Measurements from ENCODE around the gene STARD4. TPM values are rescaled to one million over a fixed set of nuclear protein-coding genes. Genes with fewer than 3 reads are reported as not detected.

The STARD4 gene
- total RNA-seq, 1 donor from 2014 or later: 35.6 TPM

- no peaks in the 10 kb centered on the region for H3K9me3 Mint-ChIP-seq (ENCODE audit: low read depth)
- TF ChIP-seq CTCF (IDR thresholded peaks at IDR 0.05; ENCODE audit: unreplicated experiment): no peak
- no peak for DNase-seq (ENCODE audit: low spot score, unreplicated experiment)
- H3K27me3 Mint-ChIP-seq: no peaks in the 10 kb centered on the region
- H3K4me3 Mint-ChIP-seq (ENCODE audit: low read depth): peak overlapping the region; percentile 77
- H3K4me1 Mint-ChIP-seq (ENCODE audit: low read depth): peaks cover 18% of the 10 kb centered on the region
- H3K36me3 Mint-ChIP-seq (ENCODE audit: insufficient read depth): no peaks in the 10 kb centered on the region
- H3K27ac Mint-ChIP-seq: peak overlapping the region; percentile 93
Observed at GRCh38 chr5:111511831-111512374, 432 bp downstream of the STARD4 start.

- Mint-ChIP-seq H3K27ac (peak overlapping the region; percentile 93), H3K9me3 (ENCODE audit: low read depth) (no peaks in the 10 kb centered on the region), H3K4me3 (ENCODE audit: low read depth) (peak overlapping the region; percentile 77), H3K4me1 (ENCODE audit: low read depth) (peaks cover 18% of the 10 kb centered on the region), H3K27me3 (no peaks in the 10 kb centered on the region), H3K36me3 (ENCODE audit: insufficient read depth) (no peaks in the 10 kb centered on the region)
- no peak for DNase-seq (ENCODE audit: low spot score, unreplicated experiment)
- TF ChIP-seq CTCF (IDR thresholded peaks at IDR 0.05; ENCODE audit: unreplicated experiment): no peak
Observed at GRCh38 chr5:111511174-111511830, 1.0 kb downstream of the STARD4 start.

- Mint-ChIP-seq H3K4me1 (ENCODE audit: low read depth) (peaks cover 17% of the 10 kb centered on the region), H3K4me3 (ENCODE audit: low read depth) (no peak overlapping the region)
Observed at GRCh38 chr5:111509119-111509518, 3.2 kb downstream of the STARD4 start.

GRCh38 chr5:111507276-111507675 lies 5.1 kb downstream of the STARD4 start:
- TF ChIP-seq CTCF (IDR thresholded peaks at IDR 0.05; ENCODE audit: unreplicated experiment): no peak
- H3K9me3 Mint-ChIP-seq (ENCODE audit: low read depth): no peaks in the 10 kb centered on the region

More at GRCh38 chr5:111509119-111509518, 3.2 kb downstream of the STARD4 start:
- Mint-ChIP-seq H3K27ac (no peak overlapping the region), H3K27me3 (no peaks in the 10 kb centered on the region), H3K9me3 (ENCODE audit: low read depth) (no peaks in the 10 kb centered on the region), H3K36me3 (ENCODE audit: insufficient read depth) (peaks cover 2% of the 10 kb centered on the region)
- DNase-seq (ENCODE audit: low spot score, unreplicated experiment): no peak
- no peak for TF ChIP-seq CTCF (IDR thresholded peaks at IDR 0.05; ENCODE audit: unreplicated experiment)

GRCh38 chr5:111505096-111505495 lies 7.2 kb downstream of the STARD4 start:
- Mint-ChIP-seq H3K36me3 (ENCODE audit: insufficient read depth) (peaks cover 5% of the 10 kb centered on the region), H3K4me3 (ENCODE audit: low read depth) (no peak overlapping the region), H3K27me3 (no peaks in the 10 kb centered on the region), H3K9me3 (ENCODE audit: low read depth) (no peaks in the 10 kb centered on the region), H3K4me1 (ENCODE audit: low read depth) (peaks cover 6% of the 10 kb centered on the region), H3K27ac (no peak overlapping the region)
- DNase-seq (ENCODE audit: low spot score, unreplicated experiment): no peak
- TF ChIP-seq CTCF (IDR thresholded peaks at IDR 0.05; ENCODE audit: unreplicated experiment): no peak

More at GRCh38 chr5:111507276-111507675, 5.1 kb downstream of the STARD4 start:
- peaks cover 12% of the 10 kb centered on the region for H3K4me1 Mint-ChIP-seq (ENCODE audit: low read depth)
- H3K27ac Mint-ChIP-seq: no peak overlapping the region
- no peaks in the 10 kb centered on the region for H3K27me3 Mint-ChIP-seq
- no peak for DNase-seq (ENCODE audit: low spot score, unreplicated experiment)
- no peak overlapping the region for H3K4me3 Mint-ChIP-seq (ENCODE audit: low read depth)
- H3K36me3 Mint-ChIP-seq (ENCODE audit: insufficient read depth): peaks cover 2% of the 10 kb centered on the region

Data from progenitor cell of endocrine pancreas (in vitro differentiated cells).